Colonic mucosa (tissue), 4 donors: ENCODE measurements around the gene TMCO5A. TPM values are rescaled to one million over a fixed set of nuclear protein-coding genes. Genes with fewer than 3 reads are reported as not detected.

Experiments used
- DNase-seq: peaks from one replicate; pipeline ENCODE4 v3.0.0-alpha.2; 2020
- H3K27ac ChIP-seq: fragments of 200-600 bp; one replicate; pipeline ENCODE4 v1.8.0; 2021
- H3K27me3 ChIP-seq: fragments of 200-600 bp; one replicate; pipeline ENCODE4 v1.8.0; 2021
- H3K36me3 ChIP-seq: fragments of 200-600 bp; one replicate; pipeline ENCODE4 v1.8.0; 2021
- H3K4me1 ChIP-seq: fragments of 200-600 bp; one replicate; pipeline ENCODE4 v1.8.0; 2021; ENCODE audit warnings: mild to moderate bottlenecking
- H3K4me3 ChIP-seq: fragments of 200-600 bp; one replicate; pipeline ENCODE4 v1.8.0; 2021
- H3K9ac ChIP-seq, 2 donors: one replicate each; pipeline ENCODE4 v1.7.0; 2013; ENCODE audit warnings: control low read depth in 2 of 2, low read depth in 2 of 2, low read length in 2 of 2
- H3K9me3 ChIP-seq: fragments of 200-600 bp; one replicate; pipeline ENCODE4 v1.8.0; 2021
- CTCF ChIP-seq: fragments of 200-600 bp; IDR thresholded peaks from one replicate; pipeline ENCODE4 v1.8.0; 2022; ENCODE audit warnings: antibody characterized with exemption, mild to moderate bottlenecking
- intact Hi-C: fragments of 100-400 bp; cut with DNase I; formaldehyde crosslinking; loops from one replicate; pipeline ENCODE4 v1.14.1; 2022
- total RNA-seq, 2 donors: library from RNA; stranded (reverse); fragmentation: NEBNext Ultra II Directional in 1 of 2; extraction: Animal tissue kit (Norgen Biotek cat#: 25700) in 1 of 2; gene quantifications; one replicate each; pipeline ENCODE4 v1.2.1, GENCODE V29; 2021
- donor health status: healthy.
- donor health status: DM: no; HTN: no; CAD: no.
- donor health status: DM: no; HTN: no; CAD: no.

The TMCO5A gene
- not detected for total RNA-seq

GRCh38 chr15:37934340-37934739 lies at the start of gene TMCO5A:
Gene TMCO5A (plus strand): TSS chr15:37934640. CDS start chr15:37936324, 1,684 bp downstream.
- H3K9ac ChIP-seq: no peak within 1 kb of the TSS
- no peak within 1 kb of the TSS for H3K27ac ChIP-seq
- DNase-seq: no peak
- no peaks in the 10 kb centered on the region for H3K36me3 ChIP-seq
- no peaks in the 10 kb centered on the region for H3K27me3 ChIP-seq
- no peak within 1 kb of the TSS for H3K4me3 ChIP-seq
- no peaks in the 10 kb centered on the region for H3K9me3 ChIP-seq
- TF ChIP-seq CTCF: no peak
- intact Hi-C loops: no loop called here
- H3K4me1 ChIP-seq: no peaks in the 10 kb centered on the region

- Histone ChIP-seq H3K36me3 (no peaks in the 10 kb centered on the region), H3K4me1 (no peaks in the 10 kb centered on the region), H3K9ac (no peak overlapping the region), H3K27ac (no peak overlapping the region), H3K4me3 (no peak overlapping the region), H3K27me3 (no peaks in the 10 kb centered on the region), H3K9me3 (no peaks in the 10 kb centered on the region)
- no peak for TF ChIP-seq CTCF
- no peak for DNase-seq
- intact Hi-C loops: loop anchor here (10.0 kb wide), 2 partner anchors 121 to 1001 kb away; no protein-coding TSS in a partner anchor
Observed at GRCh38 chr15:37885651-37886050, 48.8 kb upstream of the TMCO5A start.

- Histone ChIP-seq H3K9ac (no peak overlapping the region), H3K27ac (no peak overlapping the region), H3K9me3 (no peaks in the 10 kb centered on the region), H3K4me1 (no peaks in the 10 kb centered on the region), H3K27me3 (no peaks in the 10 kb centered on the region), H3K36me3 (no peaks in the 10 kb centered on the region), H3K4me3 (no peak overlapping the region)
- DNase-seq: no peak
- intact Hi-C loops: loop anchor here (10.0 kb wide), 2 partner anchors 124 to 1004 kb away; no protein-coding TSS in a partner anchor
- TF ChIP-seq CTCF: no peak
Observed at GRCh38 chr15:37888356-37888755, 46.1 kb upstream of the TMCO5A start.

- intact Hi-C loops: no loop called here
- peak; percentile 57 for TF ChIP-seq CTCF
- no peaks in the 10 kb centered on the region for H3K4me1 ChIP-seq
- no peaks in the 10 kb centered on the region for H3K27me3 ChIP-seq
- no peak overlapping the region for H3K27ac ChIP-seq
- no peak overlapping the region for H3K4me3 ChIP-seq
- H3K36me3 ChIP-seq: no peaks in the 10 kb centered on the region
- no peak overlapping the region for H3K9ac ChIP-seq
- no peak for DNase-seq
- no peaks in the 10 kb centered on the region for H3K9me3 ChIP-seq
Observed at GRCh38 chr15:37891766-37892368, 42.6 kb upstream of the TMCO5A start.

- intact Hi-C loops: no loop called here
- H3K4me3 ChIP-seq: no peak overlapping the region
- no peak for TF ChIP-seq CTCF
Observed at GRCh38 chr15:37893309-37893708, 41.1 kb upstream of the TMCO5A start.

More at GRCh38 chr15:37893309-37893708, 41.1 kb upstream of the TMCO5A start:
- no peak for DNase-seq
- H3K4me1 ChIP-seq: no peaks in the 10 kb centered on the region
- H3K9ac ChIP-seq: no peak overlapping the region
- H3K36me3 ChIP-seq: no peaks in the 10 kb centered on the region
- H3K9me3 ChIP-seq: no peaks in the 10 kb centered on the region
- no peak overlapping the region for H3K27ac ChIP-seq
- no peaks in the 10 kb centered on the region for H3K27me3 ChIP-seq
